ENCODE results near the gene KLHL10.

GRCh38 chr17:41818024-41818423, 19.6 kb upstream of the KLHL10 start:
- TF ChIP-seq CTCF (IDR thresholded peaks at IDR 0.05) (no peak), EP300 (IDR thresholded peaks at IDR 0.05) (no peak)

Data from ovary (tissue), 3 donors.